GM23248 (cell line): ENCODE results near the gene DIDO1.

ENCODE experiments used
- EZH2 ChIP-seq: fragments of 200-600 bp; sonication (generic); IDR thresholded peaks from 2 replicates; pipeline ENCODE4 v1.6.1; 2018; ENCODE audit warnings: antibody characterized with exemption, mild to moderate bottlenecking; ENCODE audit not compliant: insufficient read depth, poor library complexity, severe bottlenecking
- EZH2phosphoT487 ChIP-seq: fragments of 200-600 bp; sonication (generic); IDR thresholded peaks from 2 replicates; pipeline ENCODE4 v1.6.1; 2018; ENCODE audit warnings: antibody characterized with exemption, moderate library complexity, mild to moderate bottlenecking, low read depth; ENCODE audit not compliant: insufficient read depth

- TF ChIP-seq EZH2 (no peak), EZH2phosphoT487 (no peak)
Measured at GRCh38 chr20:62971211-62971949, 45.1 kb upstream of the DIDO1 start.
